Epidermal melanocyte (primary cell): ENCODE data around the gene CDH4.

Experiments used
- DNase-seq: peaks from one replicate; pipeline ENCODE4 v3.0.0; 2011; ENCODE audit warnings: low spot score; ENCODE audit not compliant: insufficient read length

Gene CDH4

GRCh38 chr20:61300709-61301108 lies 48.6 kb downstream of the CDH4 start:
- DNase-seq = no peak

DNA sequence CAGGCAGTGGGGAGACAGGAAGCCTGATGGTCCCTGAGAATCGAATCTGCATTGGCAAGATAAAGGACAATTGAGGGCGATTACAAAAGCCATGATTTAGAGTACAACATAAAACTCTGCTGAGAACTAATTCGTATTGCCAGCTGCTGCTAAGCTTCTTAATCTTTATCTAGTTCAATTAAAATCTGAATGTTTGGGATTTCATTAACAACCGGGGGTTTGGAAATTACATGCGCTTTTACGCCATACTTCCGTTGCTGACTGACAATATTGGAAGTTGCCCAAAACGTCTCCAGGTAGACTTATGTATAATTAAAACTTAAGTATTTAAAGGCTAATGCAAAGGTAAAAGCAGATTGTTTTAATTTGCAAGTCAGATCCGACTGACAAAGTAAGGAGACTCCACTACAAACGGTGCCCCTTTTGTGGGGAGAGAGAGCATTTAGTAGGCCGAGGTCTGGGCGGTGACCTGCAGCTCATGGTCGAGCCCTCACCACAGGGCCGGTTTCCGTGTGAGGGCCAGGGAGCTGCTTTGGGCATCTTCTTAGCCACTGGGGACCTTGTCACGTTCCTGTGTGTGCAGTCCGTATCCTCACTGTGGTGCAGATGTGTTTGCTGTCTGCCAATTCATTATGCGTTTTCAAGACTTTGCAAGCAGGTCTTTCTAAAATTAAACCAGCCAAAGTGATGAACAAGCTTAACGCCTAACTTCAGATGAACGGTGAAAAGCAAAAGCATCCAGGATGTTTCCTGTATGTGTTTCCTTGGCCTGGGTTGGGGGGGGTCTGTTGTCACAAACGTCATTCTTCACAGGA lies 49.9 kb downstream of the CDH4 start:
- DNase-seq = no peak

DNA sequence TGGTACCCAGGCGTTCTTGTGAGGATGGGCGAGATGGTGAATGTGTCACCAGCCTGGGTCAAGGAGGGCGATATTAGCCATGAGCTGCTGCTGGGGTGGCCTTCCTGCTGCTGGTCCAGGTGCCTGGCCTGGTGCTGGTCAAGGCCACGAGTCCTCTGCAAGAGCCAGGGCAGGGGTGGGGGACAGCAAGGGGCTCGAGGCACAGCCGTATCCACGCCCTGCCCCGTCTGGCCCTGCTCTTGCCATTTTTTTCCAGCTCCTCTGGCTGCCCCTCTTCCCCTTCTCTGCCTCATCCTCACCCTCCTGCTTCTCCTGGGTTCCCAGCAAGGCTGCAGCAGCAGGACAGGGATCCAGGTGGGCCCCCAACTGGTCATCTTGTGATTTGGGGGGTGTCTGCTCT lies 51.2 kb downstream of the CDH4 start:
- no peak for DNase-seq

- DNase-seq = no peak
Observed at GRCh38 chr20:61303675-61304074, 51.6 kb downstream of the CDH4 start.

GRCh38 chr20:61304750-61305149 lies 52.7 kb downstream of the CDH4 start:
- no peak for DNase-seq

- no peak for DNase-seq
Observed at GRCh38 chr20:61306937-61307475, 54.9 kb downstream of the CDH4 start.

GRCh38 chr20:61307686-61308476 lies 55.8 kb downstream of the CDH4 start:
- DNase-seq = no peak

DNA sequence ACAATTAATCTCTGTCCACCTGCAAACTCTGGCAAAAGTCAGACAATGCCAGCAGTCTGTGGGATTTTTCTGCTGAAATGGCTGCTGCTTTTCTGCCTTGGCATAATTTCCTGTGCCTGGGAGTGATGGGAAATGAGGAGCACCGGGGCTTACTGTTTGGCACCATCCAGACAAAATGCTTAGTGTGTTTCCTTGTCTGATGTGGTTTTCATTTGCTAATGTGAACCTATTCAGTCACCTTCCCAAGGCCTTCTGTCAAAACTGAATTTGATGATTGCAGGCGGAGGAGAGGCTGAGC lies 56.4 kb downstream of the CDH4 start:
- no peak for DNase-seq

DNA sequence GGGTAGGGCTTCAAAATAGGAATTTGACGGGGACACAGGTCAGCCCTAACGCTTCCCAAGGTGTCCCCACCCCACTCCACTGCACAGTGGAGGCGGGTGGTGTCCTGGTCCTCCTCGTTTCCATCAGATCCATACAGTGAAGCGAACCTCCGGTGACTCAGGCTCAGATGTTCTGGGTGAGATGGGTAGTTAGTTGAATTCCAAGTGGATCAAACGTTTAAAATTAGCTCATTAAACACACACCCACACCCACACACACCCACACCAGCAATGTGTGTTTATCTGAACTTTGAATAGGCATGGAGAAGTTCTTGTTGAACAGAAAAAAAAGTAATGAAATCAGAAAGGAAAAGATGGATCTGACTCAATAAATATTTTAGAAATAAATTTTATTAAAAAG lies 58.9 kb downstream of the CDH4 start:
- no peak for DNase-seq

- DNase-seq = no peak
Observed at GRCh38 chr20:61311656-61312387, 59.8 kb downstream of the CDH4 start.

GRCh38 chr20:61312925-61313324 lies 60.9 kb downstream of the CDH4 start:
- DNase-seq = no peak

DNA sequence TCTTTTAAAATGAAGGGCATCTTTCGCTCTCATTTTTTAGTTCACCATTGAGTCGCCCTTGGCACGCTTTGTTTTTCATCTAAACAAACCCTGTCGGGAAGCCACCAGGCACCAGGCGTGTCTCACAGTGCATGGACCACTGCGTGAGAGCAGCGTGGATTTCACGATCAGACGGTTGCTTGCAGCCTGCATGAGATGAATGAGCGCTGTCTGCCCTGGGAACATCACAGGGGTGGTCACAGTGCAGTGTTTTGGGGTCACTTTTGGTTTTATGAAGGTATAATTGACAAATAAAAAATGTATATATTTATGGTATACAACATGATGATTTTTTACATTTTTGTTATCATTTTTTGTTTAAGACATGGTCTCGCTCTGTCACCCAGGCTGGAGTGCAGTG lies 61.3 kb downstream of the CDH4 start:
- DNase-seq = no peak

- DNase-seq = no peak
Observed at GRCh38 chr20:61314326-61315010, 62.4 kb downstream of the CDH4 start.

DNA sequence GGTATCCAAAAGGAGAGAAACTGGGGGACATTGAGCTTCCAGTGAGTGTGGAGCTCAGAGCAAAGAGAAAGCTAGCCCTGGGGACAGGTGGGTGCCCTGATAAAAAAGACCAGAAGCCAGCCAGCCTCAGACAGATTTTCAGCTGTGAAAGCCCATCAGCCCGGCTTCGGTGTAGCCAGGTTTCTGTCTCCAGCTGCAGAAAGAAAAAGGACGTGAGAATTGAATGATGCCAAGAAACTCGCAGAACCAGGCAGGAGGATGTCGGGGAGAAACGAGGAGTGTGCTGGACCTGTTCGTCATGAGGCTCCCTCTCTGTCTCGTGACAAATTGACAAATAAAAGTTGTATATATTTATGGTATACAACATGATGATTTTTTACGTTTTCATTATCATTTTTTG lies 63.3 kb downstream of the CDH4 start:
- DNase-seq = no peak

DNA sequence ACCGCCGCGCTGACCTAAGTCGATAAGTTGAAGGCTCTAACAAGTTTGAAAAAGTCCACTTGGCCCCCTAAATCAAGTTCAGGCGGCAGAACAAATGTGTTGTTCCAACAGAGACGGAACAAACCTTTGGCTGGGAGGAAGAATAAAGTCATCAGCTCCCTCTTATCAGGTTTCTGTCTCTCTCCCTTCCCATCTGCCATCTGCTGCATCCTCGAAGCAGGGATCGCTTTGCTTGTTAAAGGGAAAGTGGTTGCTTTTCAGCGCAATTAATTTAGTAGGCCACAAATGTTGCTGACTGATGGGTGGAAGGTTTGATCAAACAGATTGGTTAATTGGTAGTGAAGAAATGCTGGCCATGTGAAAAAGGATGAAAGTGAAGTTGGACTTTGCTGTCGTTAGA lies 64.3 kb downstream of the CDH4 start:
- no peak for DNase-seq

DNA sequence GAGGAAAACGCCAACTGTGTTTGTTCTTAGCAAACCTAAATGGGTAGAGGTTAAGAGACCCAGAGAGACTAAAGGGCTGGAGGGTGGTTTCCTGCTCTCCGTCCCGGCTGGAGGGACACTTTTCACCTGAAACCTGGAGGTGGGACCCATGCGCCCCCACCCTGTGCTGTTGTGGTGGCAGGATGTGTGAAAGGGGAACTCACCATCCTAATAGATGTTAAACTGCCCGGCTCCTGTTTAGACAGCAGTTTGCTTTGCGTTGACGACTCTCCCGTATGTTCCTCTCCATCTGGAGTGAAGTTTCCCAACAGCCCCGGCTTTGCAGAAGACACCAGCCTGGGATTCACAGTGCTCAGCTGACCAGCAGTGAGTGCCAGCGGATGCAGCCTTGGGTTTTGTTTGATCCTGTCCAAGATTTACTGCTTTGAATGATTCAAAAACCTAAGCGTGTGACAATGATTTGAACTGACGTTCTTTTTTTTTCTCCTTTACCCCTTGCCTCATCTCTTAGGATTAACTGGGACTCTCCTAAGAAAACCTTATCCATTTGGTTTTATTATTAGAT lies 66.0 kb downstream of the CDH4 start:
- DNase-seq = no peak

GRCh38 chr20:61320691-61321425 lies 68.8 kb downstream of the CDH4 start:
- DNase-seq = no peak

GRCh38 chr20:61321481-61321880 lies 69.4 kb downstream of the CDH4 start:
- no peak for DNase-seq

- DNase-seq = no peak
Observed at GRCh38 chr20:61322151-61322865, 70.2 kb downstream of the CDH4 start.

DNA sequence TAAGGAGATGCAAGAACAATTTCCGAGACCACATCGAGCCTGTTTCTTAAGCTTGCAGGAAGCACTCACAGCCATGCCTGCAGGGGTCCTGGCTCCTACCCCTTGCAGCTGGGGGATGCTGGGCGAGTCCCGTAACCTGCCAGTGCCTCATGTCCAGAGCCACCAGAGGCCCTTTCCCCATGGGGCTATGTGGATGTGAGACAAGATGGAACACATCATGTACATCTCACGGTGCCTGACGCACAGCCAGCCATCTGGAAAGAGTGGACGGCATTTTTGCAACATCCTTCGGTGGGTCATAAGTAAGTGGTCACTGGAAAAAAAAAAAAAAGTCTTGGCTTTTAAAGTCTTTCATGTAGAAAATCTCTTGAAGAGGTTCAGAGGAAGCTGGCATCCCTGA lies 72.8 kb downstream of the CDH4 start:
- no peak for DNase-seq
